T-helper 2 cell treated with Interferon-gamma antibody and Interleukin-4, amounts not matched to agents 100 ng/mL and 5 ng/mL, for 36 hours (primary cell): ENCODE data around the gene ADARB2. TPM values are rescaled to one million over a fixed set of nuclear protein-coding genes. Genes with fewer than 3 reads are reported as not detected.

Experiments
- intact Hi-C: fragments of 100-400 bp; cut with micrococcal nuclease; formaldehyde crosslinking; loops from one replicate; pipeline ENCODE4 v1.15.1; 2023
- total RNA-seq: library from RNA; stranded (reverse); gene quantifications from 2 replicates; pipeline ENCODE4 v1.2.3, GENCODE V29; 2022

ADARB2 gene
- total RNA-seq, 1 donor from 2014 or later = not detected

DNA sequence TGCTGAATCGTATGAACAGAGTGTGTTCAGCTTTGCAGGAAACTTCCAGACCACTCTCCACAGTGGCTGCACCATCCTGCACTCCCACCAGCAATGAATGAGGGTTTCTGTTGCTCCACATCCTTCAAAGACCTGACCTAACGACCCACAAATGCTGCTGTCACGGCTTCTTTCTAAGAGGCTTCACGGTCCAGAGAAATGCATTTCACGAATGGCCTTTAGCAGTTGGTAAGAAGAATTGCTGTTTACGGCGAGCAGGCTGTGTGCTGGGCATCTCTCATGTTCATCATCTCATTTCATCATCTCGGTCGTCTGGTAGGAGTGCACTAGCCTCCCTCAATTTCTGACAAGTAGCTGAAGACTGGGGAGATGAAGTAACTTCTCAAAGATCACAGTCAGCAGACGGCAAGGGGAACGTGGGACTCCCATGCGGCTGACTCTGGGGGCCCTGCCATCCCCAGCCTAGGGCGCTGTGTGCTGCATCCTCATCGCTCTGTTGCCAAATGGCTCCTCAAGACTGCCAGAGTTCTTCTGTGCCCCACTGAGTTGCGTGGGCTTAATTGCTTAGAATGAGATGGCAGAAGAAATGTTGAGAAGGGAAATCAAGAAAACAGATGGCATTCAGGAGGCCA, 72.9 kb downstream of the ADARB2 start:
- intact Hi-C loops = no loop called here

- intact Hi-C loops = no loop called here
Observed at GRCh38 chr10:1663226-1663625, 74.1 kb downstream of the ADARB2 start.

DNA sequence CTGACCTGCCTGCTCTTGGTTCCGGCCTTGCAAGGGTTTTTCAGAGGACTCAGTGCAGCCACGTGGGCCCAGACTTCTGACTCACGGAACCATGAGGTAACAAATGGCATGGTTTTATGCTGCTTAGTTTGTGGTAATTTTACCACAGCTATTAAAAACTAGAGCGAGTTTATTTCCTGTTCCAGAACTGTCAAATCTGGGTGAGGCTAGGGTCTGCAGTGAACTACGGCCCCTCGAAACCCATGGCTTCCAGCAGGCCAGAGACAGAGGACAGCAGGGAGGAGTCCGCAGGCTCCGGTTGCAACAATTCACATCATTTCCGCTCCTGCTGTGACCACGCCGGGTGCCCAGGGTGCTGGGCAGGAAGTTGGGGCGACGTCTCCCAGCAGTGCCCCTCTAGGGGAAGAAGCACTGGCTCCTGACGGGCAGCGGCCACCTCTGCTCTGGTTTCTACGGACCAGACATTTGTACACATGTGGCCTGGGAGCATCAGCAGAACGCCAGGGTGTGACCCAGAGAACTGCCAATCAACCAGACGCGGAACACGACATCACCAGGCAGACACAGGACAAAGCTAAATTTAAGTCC, 74.8 kb downstream of the ADARB2 start:
- intact Hi-C loops = no loop called here

GRCh38 chr10:1661859-1662437, 75.4 kb downstream of the ADARB2 start:
- intact Hi-C loops = no loop called here

DNA sequence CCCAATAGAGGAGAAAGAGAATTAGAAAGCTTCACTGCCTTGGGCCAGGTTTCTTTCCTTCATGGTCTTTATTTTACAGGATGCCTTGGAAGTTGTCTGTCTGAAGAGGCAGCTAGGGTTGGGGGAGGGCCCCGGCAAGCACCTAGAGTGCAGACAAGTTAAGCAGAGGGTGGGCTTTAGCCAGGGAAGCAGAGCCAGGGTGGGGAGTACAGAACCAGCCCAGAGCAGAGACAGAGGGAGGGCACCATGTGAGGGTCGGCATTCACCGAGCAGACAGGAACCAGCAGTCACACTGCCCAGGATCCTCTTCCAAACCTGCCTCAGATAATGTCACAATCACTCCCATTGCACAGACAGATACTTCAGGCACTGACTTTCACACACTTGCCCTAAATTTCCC, 75.9 kb downstream of the ADARB2 start:
- intact Hi-C loops = no loop called here

- intact Hi-C loops = no loop called here
Observed at GRCh38 chr10:1660815-1661214, 76.5 kb downstream of the ADARB2 start.

GRCh38 chr10:1660386-1660785, 76.9 kb downstream of the ADARB2 start:
- intact Hi-C loops = no loop called here

DNA sequence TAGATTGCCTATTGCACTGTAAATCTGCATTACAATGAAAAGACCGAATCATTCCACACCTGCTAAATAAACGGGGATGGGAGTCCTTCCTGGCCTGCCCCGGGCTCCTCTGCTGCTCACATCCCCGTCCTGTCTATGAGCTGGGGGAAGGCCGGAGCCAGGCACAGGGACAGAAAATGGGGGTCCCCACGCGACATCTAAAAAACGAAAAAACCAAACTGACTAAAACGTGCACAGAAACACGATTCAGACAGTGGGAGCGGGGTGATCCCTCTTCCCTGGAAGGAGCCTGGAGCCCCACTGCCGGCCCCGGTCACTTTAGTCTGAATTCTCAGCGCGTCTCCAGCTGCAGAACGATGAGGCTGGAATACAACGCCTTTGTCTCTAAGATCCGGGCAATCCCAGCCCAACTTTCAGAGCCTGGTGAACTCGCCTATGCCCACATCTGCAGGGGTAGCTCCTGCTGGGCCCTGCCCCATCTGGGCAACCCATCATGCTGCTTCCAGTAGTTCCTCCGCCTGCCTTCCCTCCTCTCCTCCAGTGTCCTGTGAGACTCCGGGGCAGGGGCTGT, 78.0 kb downstream of the ADARB2 start:
- intact Hi-C loops = no loop called here

GRCh38 chr10:1658658-1659057, 78.7 kb downstream of the ADARB2 start:
- intact Hi-C loops = no loop called here

DNA sequence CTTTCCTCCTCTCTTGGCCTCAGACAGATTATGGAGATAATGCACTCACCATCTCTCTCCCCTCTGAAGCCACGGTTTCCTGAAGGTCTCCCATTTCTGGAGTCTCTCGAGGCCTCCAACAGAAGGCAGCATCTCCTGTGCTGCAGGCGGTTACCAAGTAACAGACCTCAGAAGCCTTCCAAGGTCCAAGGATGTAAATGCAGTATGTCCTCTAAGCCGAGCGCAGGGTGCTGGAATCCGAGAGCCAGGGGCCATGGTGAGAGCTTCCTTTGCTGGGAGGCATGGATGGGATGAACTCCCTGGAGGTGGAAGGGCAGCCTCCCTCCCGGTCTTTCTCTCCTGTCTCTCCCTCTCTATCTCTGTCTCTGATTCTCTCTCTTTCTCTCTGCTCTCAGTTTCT, 79.8 kb downstream of the ADARB2 start:
- intact Hi-C loops = no loop called here

DNA sequence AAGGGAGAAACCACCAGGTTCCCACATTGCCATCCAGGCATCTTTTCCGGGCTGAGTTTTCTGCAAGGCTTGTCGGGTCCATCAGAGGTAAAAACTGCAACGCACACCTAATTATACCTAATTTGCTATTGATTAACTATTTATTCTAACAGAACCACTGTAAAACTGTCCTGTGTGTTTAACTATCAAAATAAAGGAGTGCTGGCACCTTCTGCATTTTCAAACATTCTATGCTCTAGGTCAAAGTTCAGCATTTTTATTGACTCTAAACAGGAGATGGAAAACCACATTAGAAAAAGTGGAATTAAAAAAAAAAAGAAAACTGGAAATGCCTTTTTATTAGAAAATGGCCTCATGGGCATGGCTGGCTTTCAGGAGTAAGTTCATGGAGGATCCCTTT, 82.0 kb downstream of the ADARB2 start:
- intact Hi-C loops = no loop called here

GRCh38 chr10:1654811-1655356, 82.4 kb downstream of the ADARB2 start:
- intact Hi-C loops = no loop called here

- intact Hi-C loops = no loop called here
Observed at GRCh38 chr10:1654247-1654646, 83.1 kb downstream of the ADARB2 start.

DNA sequence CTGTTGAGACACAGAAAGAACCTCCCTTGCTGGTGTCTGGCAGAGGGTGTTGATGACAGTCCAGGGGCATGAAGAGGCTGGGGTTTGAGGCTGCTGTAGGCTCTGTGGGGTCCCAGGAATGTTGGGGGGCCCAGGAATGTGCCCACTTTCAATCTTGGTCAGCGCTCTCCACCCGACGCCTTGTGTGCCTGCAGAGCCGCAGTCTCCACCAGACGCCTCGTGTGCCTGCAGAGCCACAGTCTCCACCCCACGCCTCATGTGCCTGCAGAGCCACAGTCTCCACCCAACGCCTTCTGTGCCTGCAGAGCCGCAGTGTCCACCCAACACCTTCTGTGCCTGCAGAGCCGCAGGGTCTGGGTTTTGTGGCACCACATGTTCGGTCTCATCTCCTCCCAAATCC, 84.0 kb downstream of the ADARB2 start:
- intact Hi-C loops = no loop called here

DNA sequence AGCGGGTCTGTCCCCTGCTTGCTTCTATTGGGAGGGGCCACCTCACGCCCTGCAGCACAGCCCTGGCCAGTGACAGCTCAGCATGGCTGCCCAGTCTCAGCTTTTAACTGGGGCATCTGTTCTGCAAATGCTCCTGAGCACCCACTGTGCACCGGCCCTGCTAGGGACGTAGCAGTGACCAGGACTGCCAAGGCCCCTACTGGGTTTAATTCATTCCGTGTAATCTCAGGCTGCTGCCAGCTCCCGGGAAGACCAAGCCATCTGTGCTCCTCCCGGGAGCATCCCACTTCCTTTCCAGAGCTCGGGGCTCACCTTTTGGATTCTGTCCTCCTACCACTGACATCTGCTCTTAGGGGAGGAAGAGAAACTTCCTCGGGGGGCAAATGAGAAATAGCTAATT, 85.2 kb downstream of the ADARB2 start:
- intact Hi-C loops = no loop called here

DNA sequence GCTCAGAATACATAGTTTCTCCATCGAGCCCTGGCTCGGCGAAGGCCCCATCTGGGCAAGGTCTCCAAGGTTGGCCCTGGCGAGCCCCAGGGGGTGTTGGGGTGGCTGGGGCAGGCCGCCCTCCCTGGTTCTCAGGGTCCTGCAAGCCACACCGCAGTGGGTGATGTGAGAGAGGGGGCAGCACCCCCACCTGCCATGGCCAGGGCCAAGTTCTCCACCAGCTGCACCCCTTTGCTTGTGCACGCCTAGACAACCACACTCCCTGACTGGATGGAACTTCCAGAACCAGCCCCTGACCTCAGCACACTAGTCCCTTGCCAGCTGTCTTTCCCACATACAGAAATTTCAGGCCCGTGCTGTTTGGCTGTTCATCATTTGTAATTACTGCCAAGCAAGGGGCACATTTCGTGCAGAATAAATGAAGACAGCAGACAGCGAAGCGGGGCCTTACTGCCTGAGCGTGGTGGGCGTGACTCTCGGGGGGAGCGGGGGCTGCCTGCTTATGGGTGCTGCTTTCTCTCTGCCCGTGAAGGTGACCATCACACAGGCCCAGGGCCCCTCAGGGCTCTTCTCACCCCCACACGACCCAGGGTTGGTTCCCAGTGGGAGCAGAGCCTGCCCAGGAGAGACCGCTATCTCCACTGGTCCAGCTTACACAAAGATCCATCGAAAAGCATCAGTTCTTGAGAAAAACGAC, 85.9 kb downstream of the ADARB2 start:
- intact Hi-C loops = no loop called here

GRCh38 chr10:1650542-1651269, 86.6 kb downstream of the ADARB2 start:
- intact Hi-C loops = no loop called here

- intact Hi-C loops = no loop called here
Observed at GRCh38 chr10:1648648-1649047, 88.7 kb downstream of the ADARB2 start.

DNA sequence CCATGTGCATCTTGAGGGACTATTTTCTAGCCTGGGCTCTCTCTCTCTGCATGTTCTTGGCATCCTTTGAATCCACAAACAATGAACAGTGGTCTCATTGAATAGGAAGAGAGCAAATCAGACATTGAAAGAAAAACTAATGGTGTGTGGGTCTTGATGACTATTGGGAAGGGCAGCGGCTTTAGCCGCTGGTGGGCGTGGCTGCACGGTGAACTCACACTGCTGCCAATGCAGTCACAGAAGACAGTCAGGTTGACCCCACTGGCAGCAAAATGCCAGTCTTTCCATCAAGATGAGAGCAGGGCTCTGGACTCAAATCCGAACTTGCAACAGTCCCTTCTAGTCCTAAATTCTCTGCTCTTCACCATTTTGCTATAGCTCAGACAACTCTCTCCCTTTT, 91.0 kb downstream of the ADARB2 start:
- intact Hi-C loops = no loop called here

GRCh38 chr10:1645896-1646295, 91.4 kb downstream of the ADARB2 start:
- intact Hi-C loops = no loop called here

- intact Hi-C loops = no loop called here
Observed at GRCh38 chr10:1644191-1644711, 93.1 kb downstream of the ADARB2 start.
